GM12878 (cell line): ENCODE data around the gene MGME1. TPM values are rescaled to one million over a fixed set of nuclear protein-coding genes. Genes with fewer than 3 reads are reported as not detected.
"Not testable (repeated sequence)": the region's sequence is repeated elsewhere in the genome, so short reads cannot be mapped to it uniquely, and the experiment has no call there.

ENCODE experiments used
- ATAC-seq: fragments of 200-7000 bp; cut with Tn5 transposase; 3 replicates; pipeline ENCODE4 v1.9.1; 2020; ENCODE audit warnings: mild to moderate bottlenecking, moderate library complexity
- BruUV-seq: library from RNA; stranded (reverse); fragments of 400-500 nt; replicated peaks from 2 replicates; lab custom pipeline; 2021; lab: Mats Ljungman, UMichigan
- CTCF ChIA-PET: fragments of 300-600 bp; sonication (Branson Sonifier 250); formaldehyde crosslinking; extraction: SDS; loops from one replicate; lab custom pipeline; 2021; ENCODE audit warnings: inconsistent platforms; lab: Yijun Ruan, JAX
- POLR2A ChIA-PET: fragments of 350-600 bp; formaldehyde crosslinking; extraction: SDS; loops from one replicate; lab custom pipeline; 2021; ENCODE audit warnings: inconsistent platforms; lab: Charles Lee
- RAD21 ChIA-PET: fragments of 300-600 bp; sonication (Branson Sonifier 250); formaldehyde crosslinking; loops from one replicate; lab custom pipeline; 2023; ENCODE audit warnings: antibody characterized with exemption; ENCODE audit not compliant: unreplicated experiment; lab: Charles Lee
- SMC1A ChIA-PET: fragments of 300-600 bp; sonication (Branson Sonifier 250); formaldehyde crosslinking; loops from one replicate; lab custom pipeline; 2023; ENCODE audit not compliant: unreplicated experiment, uncharacterized antibody; lab: Charles Lee
- DNase-seq: peaks from one replicate; pipeline ENCODE4 v3.0.0-alpha.2; 2011; ENCODE audit warnings: low read depth, low spot score
- FAIRE-seq: peaks from 3 replicates; lab custom pipeline; 2011; peaks lifted over from hg19 to GRCh38; lab: Jason Lieb, UNC
- H2AFZ ChIP-seq: 2 replicates; pipeline ENCODE4 v1.6.0; 2011; ENCODE audit warnings: low read depth, low read length, control low read depth; ENCODE audit not compliant: control insufficient read depth
- H3K27ac ChIP-seq: 2 replicates; pipeline ENCODE4 v1.5.1; 2011; ENCODE audit warnings: control low read depth; ENCODE audit not compliant: control insufficient read depth, insufficient read depth
- H3K27me3 ChIP-seq, 2 experiments: replicated peaks in 1 of 2; 2 replicates each; pipeline versions ENCODE4 v1.6.0 to v1.6.1; 2011; ENCODE audit warnings: low read length in 1 of 2; ENCODE audit not compliant: control insufficient read depth in 2 of 2, insufficient read depth in 2 of 2
- H3K36me3 ChIP-seq, 2 experiments: 2 replicates each; pipeline ENCODE4 v1.5.1; 2011; ENCODE audit warnings: low read length in 1 of 2; ENCODE audit not compliant: control insufficient read depth in 2 of 2, insufficient read depth in 2 of 2
- H3K4me1 ChIP-seq: 2 replicates; pipeline ENCODE4 v1.6.1; 2011; ENCODE audit warnings: mild to moderate bottlenecking, low read length, moderate library complexity, mixed read lengths; ENCODE audit not compliant: control insufficient read depth, insufficient read depth
- H3K4me2 ChIP-seq: 2 replicates; pipeline ENCODE4 v1.6.0; 2011; ENCODE audit warnings: control low read depth; ENCODE audit not compliant: control insufficient read depth, insufficient read depth
- H3K4me3 ChIP-seq: fragments of 200-600 bp; sonication (generic); 2 replicates; pipeline ENCODE4 v1.5.1; 2016
- H3K79me2 ChIP-seq: 2 replicates; pipeline ENCODE4 v1.6.0; 2011; ENCODE audit warnings: low read length; ENCODE audit not compliant: control insufficient read depth, insufficient read depth
- H3K9ac ChIP-seq: 2 replicates; pipeline ENCODE4 v1.8.0; 2011; ENCODE audit warnings: low read length, control low read depth, mixed read lengths; ENCODE audit not compliant: control insufficient read depth, insufficient read depth
- H3K9me3 ChIP-seq: replicated peaks from 3 replicates; pipeline ENCODE4 v1.5.1; 2011; ENCODE audit warnings: mild to moderate bottlenecking, low read length; ENCODE audit not compliant: control insufficient read depth, insufficient read depth
- H4K20me1 ChIP-seq: 2 replicates; pipeline ENCODE4 v1.6.0; 2011; ENCODE audit not compliant: control insufficient read depth, insufficient read depth
- ATF7 ChIP-seq: fragments of 450-650 bp; IDR thresholded peaks from 2 replicates; pipeline ENCODE4 v1.6.1; 2016; ENCODE audit warnings: low read depth, mild to moderate bottlenecking
- FOXK2 ChIP-seq: fragments of 450-650 bp; IDR thresholded peaks from 2 replicates; pipeline ENCODE4 v1.6.1; 2017; ENCODE audit warnings: mild to moderate bottlenecking, moderate library complexity
- PML ChIP-seq: IDR thresholded peaks from 2 replicates; pipeline ENCODE4 v1.6.1; 2012; ENCODE audit warnings: low read length, inconsistent platforms
- YBX1 ChIP-seq: fragments of 450-650 bp; IDR thresholded peaks from 2 replicates; pipeline ENCODE4 v1.6.1; 2016; ENCODE audit warnings: antibody characterized with exemption
- ZNF217 ChIP-seq: fragments of 450-650 bp; IDR thresholded peaks from 2 replicates; pipeline ENCODE4 v1.6.1; 2017; ENCODE audit warnings: antibody characterized with exemption, mild to moderate bottlenecking
- ZNF274 ChIP-seq: IDR thresholded peaks from one replicate; pipeline ENCODE4 v1.8.0; 2011; ENCODE audit not compliant: insufficient read length, insufficient read depth
- WGBS: methylation state at CpG from one replicate; pipeline ENCODE4 v1.1.6; 2016; ENCODE audit warnings: low lambda C conversion rate; ENCODE audit not compliant: insufficient replicate concordance, insufficient coverage; ENCODE audit errors: missing lambda C conversion rate; 5-methylcytosine and 5-hydroxymethylcytosine counted together
- in situ Hi-C: fragments of 300-500 bp; cut with MboI; formaldehyde crosslinking; loops from 9 replicates; pipeline ENCODE4 v1.14.3; 2018; ENCODE audit warnings: mixed read lengths
- intact Hi-C: fragments of 100-400 bp; cut with micrococcal nuclease; formaldehyde crosslinking; loops from one replicate; pipeline ENCODE4 v1.14.2; 2022; ENCODE audit not compliant: unreplicated experiment
- polyA plus RNA-seq, 11 experiments: library from polyadenylated mRNA; depleted of rRNA in 4 of 11; unstranded in 6 of 11; stranded (reverse) in 5 of 11; fragments of >200 nt; fragmentation: Nextera tagmentation in 4 of 11; fragmentation: Illumina TruSeq in 1 of 11; extraction: Ambion mirVana in 4 of 11; extraction: Trizol in 1 of 11; gene quantifications; 1 replicate in 1 of 11; 2 replicates in 10 of 11; pipeline versions ENCODE4 v1.2.1 to v1.2.3, GENCODE V29; 2011 to 2016; ENCODE audit warnings: inconsistent platforms in 2 of 11, missing spikeins in 2 of 11, low read depth in 1 of 11
- total RNA-seq, 4 experiments: library from RNA; depleted of rRNA in 3 of 4; stranded (reverse); fragments of >200 nt in 3 of 4; fragmentation: Illumina TruSeq in 1 of 4; extraction: Trizol in 1 of 4; gene quantifications; 2 replicates each; pipeline versions ENCODE4 v1.2.1 to v1.2.3, GENCODE V29; 2013 to 2021
- TF ChIP-seq, protein P1 (sequence below): fragments of 450-650 bp; IDR thresholded peaks from 2 replicates; pipeline ENCODE4 v1.6.1; 2016; ENCODE audit warnings: mild to moderate bottlenecking, moderate library complexity, borderline replicate concordance
- TF ChIP-seq, protein P2 (sequence below): fragments of 450-650 bp; IDR thresholded peaks from 2 replicates; pipeline ENCODE4 v1.6.1; 2017; ENCODE audit warnings: mild to moderate bottlenecking, moderate library complexity

Gene MGME1
- total and polyA plus RNA-seq, 10 of the 15 experiments (the other 5 are each of a cell fraction or from before 2014, with no cell fraction given), result 13.4 to 44.8 (median 30.6) TPM

DNA sequence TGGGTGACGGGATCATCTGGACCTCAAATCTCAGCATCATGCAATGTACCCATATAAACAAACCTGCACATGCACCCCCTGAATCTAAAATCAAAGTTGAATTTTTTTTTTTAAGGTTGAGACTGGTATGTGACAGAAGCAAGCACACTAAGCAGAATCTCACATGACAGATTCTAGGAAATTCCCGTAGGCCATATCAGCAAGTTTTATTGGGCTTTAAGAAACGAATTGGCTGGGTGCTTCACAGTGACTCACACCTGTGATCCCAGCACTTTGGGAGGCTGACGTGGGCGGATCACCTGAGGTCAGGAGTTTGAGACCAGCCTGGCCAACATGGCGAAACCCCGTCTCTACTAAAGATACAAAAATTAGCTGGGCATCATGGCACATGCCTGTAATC lies 58.2 kb downstream of the MGME1 start:
- CTCF ChIA-PET, H4K20me1 ChIP-seq, H3K27me3 ChIP-seq, RAD21 ChIA-PET, H3K9me3 ChIP-seq, DNase-seq, POLR2A ChIA-PET, in situ Hi-C loops, ATAC-seq, H3K27ac ChIP-seq, BruUV-seq, H3K9ac ChIP-seq, H3K4me1 ChIP-seq, FAIRE-seq, intact Hi-C loops, H2AFZ ChIP-seq, H3K4me2 ChIP-seq, H3K36me3 ChIP-seq, H3K79me2 ChIP-seq, H3K4me3 ChIP-seq, SMC1A ChIA-PET: not testable (repeated sequence)
- WGBS, result 51% methylated on average over 7 of the region's 7 CpGs

DNA sequence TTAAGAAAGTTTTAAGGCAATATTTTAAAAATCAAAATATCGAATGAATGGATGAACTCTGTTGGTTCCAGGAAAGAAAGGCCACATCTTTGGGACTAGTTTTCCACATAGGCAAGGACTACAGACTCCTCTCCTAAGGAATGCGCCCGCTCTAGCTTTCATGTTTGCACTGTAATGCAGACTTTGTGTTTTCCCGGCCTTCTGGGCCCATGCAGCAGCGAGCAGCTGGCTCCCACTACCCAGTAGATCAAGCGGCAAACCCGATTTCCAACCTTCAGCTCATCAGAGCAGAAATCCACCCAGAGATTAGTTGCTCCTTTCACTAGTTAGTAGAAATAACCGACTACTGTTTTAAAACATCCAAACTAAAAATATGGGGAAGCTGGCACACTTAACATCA lies 61.2 kb downstream of the MGME1 start:
- RAD21 ChIA-PET, result no interaction called here
- FAIRE-seq (no peak), DNase-seq (no peak), ATAC-seq (no peak)
- Histone ChIP-seq H3K4me1 (no peaks in the 10 kb centered on the region), H3K9ac (no peak overlapping the region)
- 48% methylated on average over 8 of the region's 8 CpGs for WGBS
- TF ChIP-seq, protein P1, sequence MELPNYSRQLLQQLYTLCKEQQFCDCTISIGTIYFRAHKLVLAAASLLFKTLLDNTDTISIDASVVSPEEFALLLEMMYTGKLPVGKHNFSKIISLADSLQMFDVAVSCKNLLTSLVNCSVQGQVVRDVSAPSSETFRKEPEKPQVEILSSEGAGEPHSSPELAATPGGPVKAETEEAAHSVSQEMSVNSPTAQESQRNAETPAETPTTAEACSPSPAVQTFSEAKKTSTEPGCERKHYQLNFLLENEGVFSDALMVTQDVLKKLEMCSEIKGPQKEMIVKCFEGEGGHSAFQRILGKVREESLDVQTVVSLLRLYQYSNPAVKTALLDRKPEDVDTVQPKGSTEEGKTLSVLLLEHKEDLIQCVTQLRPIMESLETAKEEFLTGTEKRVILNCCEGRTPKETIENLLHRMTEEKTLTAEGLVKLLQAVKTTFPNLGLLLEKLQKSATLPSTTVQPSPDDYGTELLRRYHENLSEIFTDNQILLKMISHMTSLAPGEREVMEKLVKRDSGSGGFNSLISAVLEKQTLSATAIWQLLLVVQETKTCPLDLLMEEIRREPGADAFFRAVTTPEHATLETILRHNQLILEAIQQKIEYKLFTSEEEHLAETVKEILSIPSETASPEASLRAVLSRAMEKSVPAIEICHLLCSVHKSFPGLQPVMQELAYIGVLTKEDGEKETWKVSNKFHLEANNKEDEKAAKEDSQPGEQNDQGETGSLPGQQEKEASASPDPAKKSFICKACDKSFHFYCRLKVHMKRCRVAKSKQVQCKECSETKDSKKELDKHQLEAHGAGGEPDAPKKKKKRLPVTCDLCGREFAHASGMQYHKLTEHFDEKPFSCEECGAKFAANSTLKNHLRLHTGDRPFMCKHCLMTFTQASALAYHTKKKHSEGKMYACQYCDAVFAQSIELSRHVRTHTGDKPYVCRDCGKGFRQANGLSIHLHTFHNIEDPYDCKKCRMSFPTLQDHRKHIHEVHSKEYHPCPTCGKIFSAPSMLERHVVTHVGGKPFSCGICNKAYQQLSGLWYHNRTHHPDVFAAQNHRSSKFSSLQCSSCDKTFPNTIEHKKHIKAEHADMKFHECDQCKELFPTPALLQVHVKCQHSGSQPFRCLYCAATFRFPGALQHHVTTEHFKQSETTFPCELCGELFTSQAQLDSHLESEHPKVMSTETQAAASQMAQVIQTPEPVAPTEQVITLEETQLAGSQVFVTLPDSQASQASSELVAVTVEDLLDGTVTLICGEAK, result no peak
- TF ChIP-seq FOXK2, result no peak
- TF ChIP-seq YBX1, result no peak
- no peak for TF ChIP-seq ATF7
- TF ChIP-seq, protein P2, sequence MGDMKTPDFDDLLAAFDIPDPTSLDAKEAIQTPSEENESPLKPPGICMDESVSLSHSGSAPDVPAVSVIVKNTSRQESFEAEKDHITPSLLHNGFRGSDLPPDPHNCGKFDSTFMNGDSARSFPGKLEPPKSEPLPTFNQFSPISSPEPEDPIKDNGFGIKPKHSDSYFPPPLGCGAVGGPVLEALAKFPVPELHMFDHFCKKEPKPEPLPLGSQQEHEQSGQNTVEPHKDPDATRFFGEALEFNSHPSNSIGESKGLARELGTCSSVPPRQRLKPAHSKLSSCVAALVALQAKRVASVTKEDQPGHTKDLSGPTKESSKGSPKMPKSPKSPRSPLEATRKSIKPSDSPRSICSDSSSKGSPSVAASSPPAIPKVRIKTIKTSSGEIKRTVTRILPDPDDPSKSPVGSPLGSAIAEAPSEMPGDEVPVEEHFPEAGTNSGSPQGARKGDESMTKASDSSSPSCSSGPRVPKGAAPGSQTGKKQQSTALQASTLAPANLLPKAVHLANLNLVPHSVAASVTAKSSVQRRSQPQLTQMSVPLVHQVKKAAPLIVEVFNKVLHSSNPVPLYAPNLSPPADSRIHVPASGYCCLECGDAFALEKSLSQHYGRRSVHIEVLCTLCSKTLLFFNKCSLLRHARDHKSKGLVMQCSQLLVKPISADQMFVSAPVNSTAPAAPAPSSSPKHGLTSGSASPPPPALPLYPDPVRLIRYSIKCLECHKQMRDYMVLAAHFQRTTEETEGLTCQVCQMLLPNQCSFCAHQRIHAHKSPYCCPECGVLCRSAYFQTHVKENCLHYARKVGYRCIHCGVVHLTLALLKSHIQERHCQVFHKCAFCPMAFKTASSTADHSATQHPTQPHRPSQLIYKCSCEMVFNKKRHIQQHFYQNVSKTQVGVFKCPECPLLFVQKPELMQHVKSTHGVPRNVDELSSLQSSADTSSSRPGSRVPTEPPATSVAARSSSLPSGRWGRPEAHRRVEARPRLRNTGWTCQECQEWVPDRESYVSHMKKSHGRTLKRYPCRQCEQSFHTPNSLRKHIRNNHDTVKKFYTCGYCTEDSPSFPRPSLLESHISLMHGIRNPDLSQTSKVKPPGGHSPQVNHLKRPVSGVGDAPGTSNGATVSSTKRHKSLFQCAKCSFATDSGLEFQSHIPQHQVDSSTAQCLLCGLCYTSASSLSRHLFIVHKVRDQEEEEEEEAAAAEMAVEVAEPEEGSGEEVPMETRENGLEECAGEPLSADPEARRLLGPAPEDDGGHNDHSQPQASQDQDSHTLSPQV, result no peak
- no peak for TF ChIP-seq ZNF274
- TF ChIP-seq PML, result no peak
- TF ChIP-seq ZNF217, result no peak
- TF ChIP-seq, all 136 proteins: peak for 0
- H4K20me1 ChIP-seq, result no peaks in the 10 kb centered on the region
- H3K27ac ChIP-seq, result no peak overlapping the region
- no peaks in the 10 kb centered on the region for H3K36me3 ChIP-seq
- H3K9me3 ChIP-seq, result no peaks in the 10 kb centered on the region
- in situ Hi-C loops (no loop called here), intact Hi-C loops (no loop called here)
- no peak overlapping the region for H3K4me3 ChIP-seq
- H3K27me3 ChIP-seq, result no peaks in the 10 kb centered on the region; a peak in 1 of 4 replicates
- CTCF ChIA-PET, result no interaction called here
- H3K4me2 ChIP-seq, result no peak overlapping the region
- POLR2A ChIA-PET, result no interaction called here
- BruUV-seq, result no TSS peak
- no peak overlapping the region for H2AFZ ChIP-seq
- SMC1A ChIA-PET, result interaction anchor here (1.1 kb wide), 1 partner anchor 9 kb away, joined by 3 read pairs; no protein-coding TSS in a partner anchor
- H3K79me2 ChIP-seq, result no peaks in the 10 kb centered on the region
